Stimulated activated CD4-positive, alpha-beta T cell treated with anti-CD3 and anti-CD28 coated beads, TNF-alpha, amount 100 ng/mL, for 24 hours (primary cell): Measurements from ENCODE around the gene CFAP54.

Source experiments
- DNase-seq, 3 experiments: peaks; one replicate each; pipeline ENCODE4 v3.0.0-alpha.2; 2020; ENCODE audit warnings: low read depth in 3 of 3

CFAP54 gene

DNA sequence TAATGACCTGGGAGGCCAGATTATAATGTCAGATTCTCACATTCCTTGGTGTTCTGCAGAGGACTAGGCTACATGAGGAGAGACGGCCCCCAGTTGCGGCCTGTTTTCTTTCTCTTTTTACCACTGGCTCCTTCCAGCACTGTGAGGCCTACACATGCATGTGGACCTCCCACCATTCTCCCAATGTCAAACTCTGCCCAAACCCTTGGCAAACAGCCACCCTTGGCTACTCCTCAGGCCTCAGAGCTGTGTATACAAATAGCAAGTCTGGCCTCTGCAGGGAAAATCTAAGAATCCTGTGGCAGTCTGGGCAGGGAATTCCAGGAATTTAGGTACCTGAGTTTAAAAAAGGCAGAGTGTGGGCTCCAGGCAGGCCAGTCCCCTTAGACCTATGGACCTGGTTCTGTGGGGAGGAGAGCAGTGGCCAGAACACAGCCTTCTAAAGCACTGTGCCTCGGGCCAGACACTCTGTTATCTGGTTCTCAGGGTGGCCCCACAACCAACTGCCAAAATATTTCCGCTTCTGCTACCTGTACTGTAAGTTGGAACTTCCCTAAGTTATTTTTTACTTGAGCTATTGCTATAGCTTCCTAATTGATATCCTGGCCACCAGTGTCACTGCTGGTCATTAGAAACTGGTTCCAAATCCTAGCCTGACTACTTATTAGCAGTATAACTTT is 397.8 kb downstream of the CFAP54 start:
- no peak for DNase-seq

GRCh38 chr12:96889273-96889933 is 400.0 kb downstream of the CFAP54 start:
- no peak for DNase-seq

- DNase-seq = no peak
Observed at GRCh38 chr12:96890331-96890730, 401.0 kb downstream of the CFAP54 start.

DNA sequence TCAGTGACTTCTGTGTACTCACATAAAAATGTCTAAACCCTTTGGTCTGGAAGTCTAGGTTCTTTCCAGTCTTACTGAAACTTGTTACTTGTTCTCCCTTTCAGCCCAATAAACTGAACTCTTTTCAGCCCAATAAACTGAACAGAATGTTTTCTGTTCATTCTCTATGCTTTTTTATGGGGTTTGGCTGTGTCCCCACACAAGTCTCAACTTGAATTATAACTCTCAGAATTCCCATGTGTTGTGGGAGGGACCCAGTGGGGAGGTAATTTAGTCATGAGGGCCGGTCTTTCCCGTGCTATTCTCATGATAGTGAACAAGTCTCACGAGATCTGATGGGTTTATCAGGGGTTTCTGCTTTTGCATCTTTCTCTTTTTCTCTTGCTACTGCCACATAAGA is 402.7 kb downstream of the CFAP54 start:
- no peak for DNase-seq

DNA sequence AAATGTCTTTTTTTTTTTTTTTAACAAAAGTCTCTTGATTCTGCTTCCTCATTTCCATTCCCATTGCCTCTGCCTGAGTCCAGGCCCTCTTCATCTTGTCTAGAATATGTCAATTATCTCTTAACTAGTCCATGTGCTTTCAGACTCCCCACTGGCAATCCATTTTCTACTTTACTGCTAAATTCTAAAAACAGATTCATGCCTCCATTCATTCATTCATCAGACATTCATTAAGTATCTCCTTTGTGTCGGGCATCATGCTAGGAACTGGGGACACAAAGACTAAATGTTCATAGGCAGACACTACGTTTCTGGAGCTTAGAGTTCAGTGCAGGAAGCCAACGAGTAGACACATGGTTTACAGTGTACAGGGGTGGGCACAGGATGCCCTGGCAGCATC is 408.0 kb downstream of the CFAP54 start:
- DNase-seq = no peak

- DNase-seq = no peak
Observed at GRCh38 chr12:96901175-96901574, 411.8 kb downstream of the CFAP54 start.

DNA sequence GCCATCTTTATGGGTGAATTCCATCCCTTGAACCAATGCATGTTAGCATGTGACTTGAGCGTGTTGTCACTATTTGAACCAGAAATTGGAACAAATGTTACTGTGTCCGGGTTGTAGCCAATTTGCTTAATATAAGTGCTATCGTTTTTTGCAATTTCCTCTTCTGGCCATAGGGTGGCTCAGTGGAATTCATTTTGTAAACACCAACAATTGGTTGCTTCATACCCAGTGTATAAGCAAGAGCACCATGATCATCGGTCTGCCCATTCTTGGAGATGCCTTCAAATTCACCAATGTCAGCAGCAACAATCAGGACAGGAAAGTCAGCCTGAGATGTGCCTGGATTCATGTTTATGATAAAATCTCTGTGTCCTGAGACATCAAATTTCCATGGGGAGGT is 412.7 kb downstream of the CFAP54 start:
- DNase-seq = no peak

DNA sequence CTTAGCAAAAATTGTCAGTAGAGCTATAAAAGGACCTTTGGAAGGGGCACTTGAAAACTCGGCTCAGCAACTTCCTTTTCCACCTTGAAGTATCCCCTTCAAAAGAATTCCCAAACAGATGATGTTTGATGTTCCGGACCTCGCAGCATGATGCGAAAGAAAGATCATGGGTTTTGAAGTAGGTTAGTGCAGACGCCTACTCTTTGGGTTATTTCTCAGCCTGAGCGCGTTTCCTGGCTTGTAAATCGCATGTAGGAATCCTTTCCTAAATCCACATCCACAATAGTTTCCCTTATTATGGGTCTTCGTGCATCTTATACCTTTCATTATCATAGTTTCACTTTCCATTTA is 417.1 kb downstream of the CFAP54 start:
- DNase-seq = no peak

DNA sequence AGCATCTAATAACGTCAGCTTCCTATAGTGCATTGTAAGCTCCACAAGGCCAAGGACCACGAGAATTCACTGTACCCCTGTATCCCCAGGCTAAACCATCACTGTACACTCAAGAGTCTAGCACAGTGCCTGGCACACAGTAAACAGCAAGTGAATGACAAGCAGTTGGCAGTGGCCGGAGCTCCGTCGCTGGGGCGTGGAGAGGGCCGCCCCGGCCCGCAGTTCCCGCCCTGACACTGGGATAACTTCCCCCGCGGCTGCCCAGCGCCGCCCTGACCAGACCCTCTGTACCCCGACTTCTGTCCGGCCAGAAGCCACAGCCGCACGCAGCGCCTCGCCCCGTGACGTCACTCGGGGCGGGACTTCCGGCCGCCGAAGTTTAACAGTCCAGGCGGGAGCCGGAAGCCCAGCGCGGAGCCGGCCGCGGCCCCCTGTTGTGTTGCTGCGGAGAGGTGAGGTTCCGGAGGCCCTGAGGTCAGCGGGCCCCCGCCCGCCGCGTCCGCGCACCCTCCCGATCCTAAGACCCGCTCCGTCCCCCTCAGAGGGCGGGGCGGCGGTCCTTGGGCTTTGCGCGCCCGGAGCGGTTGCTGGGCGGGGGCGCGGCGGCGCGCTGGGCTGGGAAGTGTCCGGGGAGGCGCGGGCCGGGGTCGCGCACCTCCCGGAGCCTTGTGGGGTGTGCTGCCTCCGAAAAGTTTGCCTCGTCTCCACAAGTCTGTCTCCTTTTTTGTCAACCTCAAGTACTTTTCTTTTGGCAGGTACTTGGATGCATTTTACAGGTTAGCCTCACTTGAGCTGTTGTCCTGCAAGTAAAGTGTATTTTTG is 417.7 kb downstream of the CFAP54 start, which contains the start of gene NEDD1:
NEDD1 (plus strand) TSS at position 409 of the 822 bp plus-strand sequence. CDS start 2,503 bp downstream, outside the sequence.
- DNase-seq = peak; percentile 61 to 80 (median 67)

DNA sequence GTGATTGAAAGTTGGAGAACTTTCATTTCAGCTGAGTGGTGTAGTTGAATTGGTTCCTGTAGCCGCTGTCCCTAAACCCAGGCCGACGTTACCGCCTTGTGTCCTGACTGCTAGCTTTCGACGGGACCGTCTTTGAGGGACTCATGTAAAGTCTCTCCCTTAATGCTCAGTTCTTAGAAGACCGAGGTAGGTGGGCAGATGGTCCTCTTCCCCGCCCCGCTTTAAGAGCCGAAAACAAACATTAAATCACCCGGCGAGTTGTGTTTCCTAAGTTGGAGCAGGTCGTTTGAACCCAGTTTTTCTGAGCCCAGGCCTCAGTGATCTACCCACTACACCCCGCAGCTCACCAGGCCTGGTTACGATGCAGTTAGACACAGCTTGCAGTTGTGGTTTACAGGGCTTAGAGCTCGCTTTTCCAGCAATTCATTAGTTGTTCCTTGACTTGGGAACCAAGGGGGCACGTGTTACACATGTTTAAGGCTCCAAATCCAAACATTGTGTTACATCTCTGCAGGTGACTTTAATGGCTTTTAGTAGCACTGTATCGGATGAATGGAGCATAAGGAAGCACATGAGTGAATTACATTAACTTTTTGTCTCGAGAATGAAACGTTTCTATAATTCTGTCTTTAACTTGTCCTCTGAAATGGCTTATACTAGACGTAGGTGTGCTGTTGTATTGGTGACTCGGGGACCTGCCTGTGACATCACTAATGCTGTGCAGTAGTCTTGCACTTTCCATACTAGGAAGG is 418.5 kb downstream of the CFAP54 start:
- peak in 1 of 3 experiments; percentile 16 for DNase-seq

- DNase-seq = no peak
Observed at GRCh38 chr12:96908423-96908675, 419.0 kb downstream of the CFAP54 start.

GRCh38 chr12:96912261-96912660 is 422.9 kb downstream of the CFAP54 start:
- no peak for DNase-seq

DNA sequence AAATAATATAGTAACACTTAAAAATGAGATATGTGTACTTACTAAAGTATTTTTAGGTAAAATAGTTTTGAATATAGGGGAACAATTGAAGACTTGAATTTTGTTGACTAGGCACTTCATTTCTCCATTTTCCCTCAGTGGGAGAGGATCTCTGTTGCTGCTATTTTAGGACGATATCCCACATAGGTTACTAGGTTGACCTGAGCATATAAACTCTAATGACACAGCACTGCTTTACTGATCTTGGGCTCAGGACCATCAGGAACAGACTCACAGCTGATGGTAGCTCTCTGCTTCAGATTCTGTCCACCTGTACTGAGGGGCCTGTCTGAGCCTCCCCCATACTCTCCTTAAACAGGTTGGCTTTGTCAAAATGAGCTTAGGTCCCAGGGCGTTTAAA is 423.6 kb downstream of the CFAP54 start:
- no peak for DNase-seq

DNA sequence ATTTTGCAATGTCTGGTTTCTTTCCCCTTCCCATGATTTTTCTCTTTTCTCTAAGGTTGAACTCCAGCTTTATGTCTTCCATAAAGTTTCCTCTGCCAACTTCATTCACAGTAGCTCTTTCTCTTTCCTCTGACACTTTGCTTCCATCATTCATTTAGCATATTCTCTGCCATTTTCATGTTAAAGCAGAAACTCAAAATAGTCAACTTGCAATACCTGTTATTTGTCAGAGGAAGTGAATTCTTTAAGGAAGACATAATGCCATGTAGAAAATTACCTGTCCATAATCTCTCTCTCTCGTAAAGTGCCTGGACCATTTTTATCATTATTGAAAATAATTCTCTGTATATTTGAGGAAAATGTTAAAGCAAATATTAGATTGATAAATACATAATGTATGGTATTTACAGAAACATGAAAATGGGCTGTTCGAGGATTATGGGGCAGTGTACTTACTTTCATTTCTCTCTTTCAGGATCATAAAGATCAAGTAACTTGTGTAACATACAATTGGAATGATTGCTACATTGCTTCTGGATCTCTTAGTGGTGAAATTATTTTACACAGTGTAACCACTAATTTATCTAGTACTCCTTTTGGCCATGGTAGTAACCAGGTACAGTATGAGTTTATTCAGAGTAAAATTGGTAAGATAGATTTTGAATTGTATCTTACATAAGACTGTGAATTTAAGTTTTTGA is 430.3 kb downstream of the CFAP54 start:
- DNase-seq = no peak
